SJCRH30 (cell line): ENCODE data around the gene NOTUM. TPM values are rescaled to one million over a fixed set of nuclear protein-coding genes. Genes with fewer than 3 reads are reported as not detected.

Experiments
- DNase-seq, 2 experiments: peaks; one replicate each; pipeline ENCODE4 v3.0.0-alpha.2; 2015 to 2020
- H3K27ac ChIP-seq: fragments of 250-450 bp; sonication (Bioruptor Pico); 2 replicates; pipeline ENCODE4 v1.5.1; 2020; ENCODE audit warnings: mild to moderate bottlenecking, moderate library complexity
- H3K27me3 ChIP-seq: fragments of 250-450 bp; sonication (Bioruptor Pico); 2 replicates; pipeline ENCODE4 v1.5.1; 2020; ENCODE audit warnings: mild to moderate bottlenecking, moderate library complexity
- H3K36me3 ChIP-seq: fragments of 250-450 bp; sonication (Bioruptor Pico); 2 replicates; pipeline ENCODE4 v1.5.1; 2020; ENCODE audit warnings: mild to moderate bottlenecking, moderate library complexity
- H3K4me1 ChIP-seq: fragments of 250-450 bp; sonication (Bioruptor Pico); 2 replicates; pipeline ENCODE4 v1.5.1; 2020; ENCODE audit warnings: mild to moderate bottlenecking, moderate library complexity
- H3K4me3 ChIP-seq: fragments of 250-450 bp; sonication (Bioruptor Pico); 2 replicates; pipeline ENCODE4 v1.5.1; 2020; ENCODE audit warnings: mild to moderate bottlenecking, moderate library complexity
- H3K9me3 ChIP-seq: fragments of 250-450 bp; sonication (Bioruptor Pico); replicated peaks from 2 replicates; pipeline ENCODE4 v1.5.1; 2020; ENCODE audit warnings: mild to moderate bottlenecking, moderate library complexity
- total RNA-seq: library from RNA; depleted of rRNA; stranded (reverse); fragments of >200 nt; shearing (Covaris generic); gene quantifications from 2 replicates; pipeline ENCODE4 v1.2.3, GENCODE V29; 2014

NOTUM gene
- total RNA-seq, 1 experiment from 2014 or later = 3.3 TPM

DNA sequence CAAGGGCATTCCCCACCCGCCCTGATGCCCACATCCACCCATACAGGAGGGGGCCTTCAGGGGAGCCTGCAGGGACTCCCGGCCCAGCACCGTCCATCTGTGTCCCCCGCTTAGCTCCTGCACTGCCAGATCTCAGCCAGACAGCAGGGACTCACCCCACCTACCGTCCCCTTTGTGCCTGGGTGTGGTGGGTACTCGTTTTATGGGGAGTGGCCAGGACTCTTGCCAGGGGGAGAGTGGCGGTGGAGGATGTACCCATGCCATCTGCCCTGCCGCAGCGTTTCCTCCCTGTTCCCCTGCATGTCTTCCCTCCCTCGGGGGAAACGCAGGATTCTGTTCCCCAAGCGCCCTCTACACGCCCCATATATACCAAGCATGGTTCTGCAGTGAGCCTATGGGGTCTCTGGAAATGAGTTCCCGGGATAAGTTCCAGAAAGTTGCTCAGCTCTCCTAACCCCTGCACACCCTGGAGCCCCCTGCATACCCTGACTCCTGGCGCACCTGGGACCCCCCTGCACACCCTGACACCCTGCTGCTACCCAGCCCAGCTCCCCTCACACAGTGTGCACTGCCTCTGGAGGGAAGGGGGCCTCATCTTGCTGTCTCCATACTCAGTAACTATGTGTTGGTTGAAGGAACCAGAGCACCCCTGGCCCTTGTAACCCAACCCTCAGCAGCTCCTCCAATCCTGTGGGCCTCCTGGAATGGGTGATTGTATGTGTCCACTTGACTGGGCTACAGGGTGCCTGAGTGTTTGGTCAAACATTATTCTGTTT lies 29.2 kb downstream of the NOTUM start:
- Histone ChIP-seq H3K27ac (no peak overlapping the region), H3K36me3 (no peaks in the 10 kb centered on the region), H3K27me3 (no peaks in the 10 kb centered on the region), H3K4me1 (peaks cover 8% of the 10 kb centered on the region), H3K9me3 (no peaks in the 10 kb centered on the region), H3K4me3 (no peak overlapping the region)
- DNase-seq = no peak

GRCh38 chr17:81931189-81931556 lies 29.8 kb downstream of the NOTUM start:
- Histone ChIP-seq H3K27ac (no peak overlapping the region), H3K27me3 (no peaks in the 10 kb centered on the region), H3K9me3 (no peaks in the 10 kb centered on the region), H3K4me3 (no peak overlapping the region), H3K36me3 (no peaks in the 10 kb centered on the region), H3K4me1 (peaks cover 8% of the 10 kb centered on the region)
- no peak for DNase-seq

GRCh38 chr17:81930142-81931125 lies 30.6 kb downstream of the NOTUM start:
- no peak for DNase-seq
- Histone ChIP-seq H3K36me3 (no peaks in the 10 kb centered on the region), H3K4me1 (peaks cover 8% of the 10 kb centered on the region), H3K27me3 (no peaks in the 10 kb centered on the region), H3K27ac (no peak overlapping the region), H3K9me3 (no peaks in the 10 kb centered on the region), H3K4me3 (no peak overlapping the region)

- Histone ChIP-seq H3K4me1 (peaks cover 8% of the 10 kb centered on the region), H3K27ac (no peak overlapping the region), H3K36me3 (no peaks in the 10 kb centered on the region)
Observed at GRCh38 chr17:81929253-81930141, 31.5 kb downstream of the NOTUM start.

GRCh38 chr17:81928544-81929252 lies 32.3 kb downstream of the NOTUM start:
- H3K4me1 ChIP-seq = peaks cover 8% of the 10 kb centered on the region
- no peak for DNase-seq
- H3K27ac ChIP-seq = no peak overlapping the region
- no peaks in the 10 kb centered on the region for H3K36me3 ChIP-seq
- H3K9me3 ChIP-seq = no peaks in the 10 kb centered on the region
- H3K4me3 ChIP-seq = peak overlapping the region; percentile 82
- H3K27me3 ChIP-seq = no peaks in the 10 kb centered on the region

More at GRCh38 chr17:81929253-81930141, 31.5 kb downstream of the NOTUM start:
- H3K9me3 ChIP-seq = no peaks in the 10 kb centered on the region
- H3K27me3 ChIP-seq = no peaks in the 10 kb centered on the region
- no peak for DNase-seq
- no peak overlapping the region for H3K4me3 ChIP-seq

DNA sequence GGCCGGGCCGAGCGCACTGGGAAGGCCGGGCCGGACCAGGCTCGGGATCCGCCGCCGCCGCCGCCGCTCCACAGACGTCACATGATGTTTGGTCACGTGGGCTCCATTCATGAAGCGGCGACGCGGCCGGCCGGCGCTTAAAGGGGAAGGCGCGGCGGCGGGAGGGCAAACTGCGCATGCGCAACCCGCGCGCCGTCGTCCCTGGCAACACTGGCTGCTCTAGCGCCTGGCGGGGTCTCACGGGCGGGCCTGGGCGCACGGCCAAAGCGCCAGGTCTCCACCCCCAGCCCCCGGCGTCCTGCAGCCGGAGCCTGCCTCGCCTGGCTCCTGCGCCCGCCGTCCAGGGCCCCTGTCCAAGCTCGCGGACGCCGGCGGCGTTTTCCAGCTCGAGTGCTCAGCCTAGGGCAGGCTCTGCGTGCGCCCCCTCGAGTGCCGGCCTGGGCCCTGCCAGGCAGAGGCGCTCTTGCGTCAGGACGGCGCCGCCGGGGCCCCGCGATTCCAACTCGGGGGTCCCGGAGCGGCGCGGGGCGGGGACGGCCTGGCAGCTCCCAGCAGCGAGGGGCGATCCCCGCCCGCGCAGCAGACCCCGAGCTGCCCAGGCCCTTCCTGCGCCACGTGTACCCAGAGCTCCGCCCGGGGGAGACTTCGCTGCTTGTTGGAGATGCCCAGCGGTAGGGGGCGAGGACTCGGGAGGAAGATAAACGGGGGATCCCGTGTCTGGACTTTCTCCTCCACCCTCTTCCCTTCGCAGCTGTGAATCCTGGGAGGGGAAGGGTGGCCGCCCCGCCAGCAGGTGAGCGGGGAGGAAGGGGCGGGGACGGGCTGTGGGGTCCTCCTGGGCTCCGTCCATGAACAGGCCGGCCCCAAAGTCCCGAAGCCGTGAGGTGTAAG lies 33.1 kb downstream of the NOTUM start, which contains the start of gene MAFG:
Gene MAFG (minus strand): TSS at position 83 of the 891 bp plus-strand sequence. CDS start 4,550 bp downstream, outside the sequence.
- H3K36me3 ChIP-seq = no peaks in the 10 kb centered on the region
- H3K4me3 ChIP-seq = peak within 1 kb of the TSS; percentile 82
- H3K9me3 ChIP-seq = no peaks in the 10 kb centered on the region
- H3K27me3 ChIP-seq = no peaks in the 10 kb centered on the region
- peak; percentile 97 to 100 for DNase-seq
- peak within 1 kb of the TSS; percentile 33 for H3K27ac ChIP-seq
- peaks cover 8% of the 10 kb centered on the region for H3K4me1 ChIP-seq

- Histone ChIP-seq H3K27ac (peak overlapping the region; percentile 33), H3K9me3 (no peaks in the 10 kb centered on the region), H3K27me3 (no peaks in the 10 kb centered on the region), H3K4me3 (peak overlapping the region; percentile 82), H3K36me3 (no peaks in the 10 kb centered on the region), H3K4me1 (peaks cover 8% of the 10 kb centered on the region)
- no peak for DNase-seq
Observed at GRCh38 chr17:81927152-81927652, 33.8 kb downstream of the NOTUM start.

GRCh38 chr17:81926451-81927151 lies 34.4 kb downstream of the NOTUM start:
- Histone ChIP-seq H3K4me1 (peaks cover 8% of the 10 kb centered on the region), H3K27me3 (no peaks in the 10 kb centered on the region), H3K27ac (peak overlapping the region; percentile 33), H3K36me3 (no peaks in the 10 kb centered on the region), H3K9me3 (no peaks in the 10 kb centered on the region), H3K4me3 (peak overlapping the region; percentile 82)
- peak; percentile 87 to 90 for DNase-seq

GRCh38 chr17:81925860-81926450 lies 35.0 kb downstream of the NOTUM start:
- H3K36me3 ChIP-seq = no peaks in the 10 kb centered on the region; the same call in 1 of the 2 replicates
- peaks cover 8% of the 10 kb centered on the region for H3K4me1 ChIP-seq
- no peak for DNase-seq
- H3K4me3 ChIP-seq = peak overlapping the region; percentile 82
- H3K27me3 ChIP-seq = no peaks in the 10 kb centered on the region
- H3K9me3 ChIP-seq = no peaks in the 10 kb centered on the region
- no peak overlapping the region for H3K27ac ChIP-seq

GRCh38 chr17:81924557-81925532 lies 36.1 kb downstream of the NOTUM start:
- Histone ChIP-seq H3K4me1 (peaks cover 8% of the 10 kb centered on the region), H3K27ac (no peak overlapping the region), H3K27me3 (no peaks in the 10 kb centered on the region), H3K36me3 (no peaks in the 10 kb centered on the region; the same call in 1 of the 2 replicates), H3K4me3 (no peak overlapping the region), H3K9me3 (no peaks in the 10 kb centered on the region)
- no peak for DNase-seq
